ENCODE measurements around the gene PRPSAP1. TPM values are rescaled to one million over a fixed set of nuclear protein-coding genes. Genes with fewer than 3 reads are reported as not detected.

PRPSAP1 gene
- total RNA-seq, 2 experiments from 2014 or later: 53.3 to 111 TPM

- H4K20me1 ChIP-seq (ENCODE audit: insufficient read depth, low read length): no peaks in the 10 kb centered on the region
- intact Hi-C loops (cut with micrococcal nuclease; ENCODE audit: unreplicated experiment): loop anchor here (5.0 kb wide), 1 partner anchor 266 kb away; no protein-coding TSS in a partner anchor
- H3K4me2 ChIP-seq (ENCODE audit: low read length): no peak overlapping the region
- H3K4me1 ChIP-seq (ENCODE audit: insufficient read depth, low read length, poor library complexity, severe bottlenecking): peaks cover 19% of the 10 kb centered on the region
- H3K9me3 ChIP-seq (ENCODE audit: low read length): no peaks in the 10 kb centered on the region
- no peaks in the 10 kb centered on the region for H3K36me3 ChIP-seq (ENCODE audit: insufficient read depth, low read length)
- no TSS peak for BruUV-seq (replicated peaks)
- no peak for TF ChIP-seq EZH2phosphoT487 (IDR thresholded peaks at IDR 0.05; ENCODE audit: borderline replicate concordance, low read depth, low read length)
- no peak for TF ChIP-seq CTCF (conservative IDR thresholded peaks at IDR 0.05; ENCODE audit: low read length)
- H3K79me2 ChIP-seq (ENCODE audit: insufficient read depth, low read depth, low read length): no peaks in the 10 kb centered on the region
- H3K27ac ChIP-seq (ENCODE audit: low read depth, low read length, poor library complexity, severe bottlenecking): no peak overlapping the region
- CTCF ChIA-PET (ENCODE audit: unreplicated experiment): interaction anchor here (0.6 to 1.9 kb wide), 3 partner anchors 9 to 155 kb away, joined by 3 to 11 read pairs (median 4); no protein-coding TSS in a partner anchor
- no peak for DNase-seq (ENCODE audit: low spot score)
- H2AFZ ChIP-seq (ENCODE audit: low read length): no peak overlapping the region
- no peak overlapping the region for H3K4me3 ChIP-seq (ENCODE audit: low read depth, low read length, poor library complexity, severe bottlenecking)
- no peaks in the 10 kb centered on the region for H3K9me2 ChIP-seq (ENCODE audit: insufficient read depth, low read length)
- POLR2A ChIA-PET: interaction anchor here (0.6 kb wide), 1 partner anchor 160 kb away, joined by 3 read pairs; no protein-coding TSS in a partner anchor
Measured at GRCh38 chr17:76278268-76278908, 75.3 kb downstream of the PRPSAP1 start.

- Histone ChIP-seq H3K79me2 (ENCODE audit: insufficient read depth, low read depth, low read length) (no peaks in the 10 kb centered on the region), H3K4me1 (ENCODE audit: insufficient read depth, low read length, poor library complexity, severe bottlenecking) (peaks cover 27% of the 10 kb centered on the region), H2AFZ (ENCODE audit: low read length) (no peak overlapping the region), H3K9me2 (ENCODE audit: insufficient read depth, low read length) (no peaks in the 10 kb centered on the region), H3K4me2 (ENCODE audit: low read length) (no peak overlapping the region), H4K20me1 (ENCODE audit: insufficient read depth, low read length) (no peaks in the 10 kb centered on the region), H3K9me3 (ENCODE audit: low read length) (no peaks in the 10 kb centered on the region), H3K27ac (ENCODE audit: low read depth, low read length, poor library complexity, severe bottlenecking) (no peak overlapping the region), H3K36me3 (ENCODE audit: insufficient read depth, low read length) (no peaks in the 10 kb centered on the region), H3K4me3 (ENCODE audit: low read depth, low read length, poor library complexity, severe bottlenecking) (no peak overlapping the region)
- no peak for DNase-seq (ENCODE audit: low spot score)
- CTCF ChIA-PET (ENCODE audit: unreplicated experiment): interaction anchor here (1.1 kb wide), 1 partner anchor 8 kb away, joined by 3 read pairs; no protein-coding TSS in a partner anchor
- POLR2A ChIA-PET: no interaction called here
- TF ChIP-seq EZH2phosphoT487 (IDR thresholded peaks at IDR 0.05; ENCODE audit: borderline replicate concordance, low read depth, low read length) (no peak), CTCF (conservative IDR thresholded peaks at IDR 0.05; ENCODE audit: low read length) (no peak)
- no TSS peak for BruUV-seq (replicated peaks)
- intact Hi-C loops (cut with micrococcal nuclease; ENCODE audit: unreplicated experiment): loop anchor here (5.0 kb wide), 1 partner anchor 265 kb away; no protein-coding TSS in a partner anchor
Measured at GRCh38 chr17:76277300-76278267, 76.1 kb downstream of the PRPSAP1 start.
